Thyroid gland (tissue), 4 donors: ENCODE measurements around the gene UPK3B.
"Not testable (repeated sequence)": the region's sequence is repeated elsewhere in the genome, so short reads cannot be mapped to it uniquely, and the experiment has no call there.

Experiments used
- POLR2A ChIP-seq, 2 donors: fragments of 450-650 bp; IDR thresholded peaks; one replicate each; pipeline ENCODE4 v1.6.1; 2017; ENCODE audit warnings: antibody characterized with exemption in 2 of 2, mild to moderate bottlenecking in 2 of 2, moderate library complexity in 1 of 2
- TF ChIP-seq, protein P1 (sequence below), 6 experiments: fragments of 200-600 bp in 3 of 6; fragments of 450-650 bp in 3 of 6; sonication (generic) in 3 of 6; IDR thresholded peaks; one replicate each; pipeline ENCODE4 v1.5.1; 2016 to 2019; ENCODE audit warnings: antibody characterized with exemption in 6 of 6, mild to moderate bottlenecking in 2 of 6, inconsistent platforms in 1 of 6, moderate library complexity in 1 of 6

DNA sequence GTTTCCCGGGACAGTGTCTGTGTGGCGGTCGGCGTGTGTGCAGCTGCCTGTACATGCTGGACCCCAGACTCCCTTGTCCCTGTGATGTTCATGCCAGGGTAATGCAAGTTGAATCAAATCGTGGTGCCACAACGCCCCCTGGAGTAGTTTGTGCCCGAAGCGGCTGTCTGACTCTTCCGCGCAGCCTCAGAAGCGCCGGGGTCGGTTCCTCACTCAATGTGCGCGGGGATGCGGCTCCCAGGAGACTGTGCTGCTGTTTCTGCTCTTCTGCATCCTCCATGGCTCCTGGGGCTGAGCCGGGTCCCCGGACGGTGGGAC, 10.5 kb upstream of the UPK3B start:
- TF ChIP-seq, protein P1, sequence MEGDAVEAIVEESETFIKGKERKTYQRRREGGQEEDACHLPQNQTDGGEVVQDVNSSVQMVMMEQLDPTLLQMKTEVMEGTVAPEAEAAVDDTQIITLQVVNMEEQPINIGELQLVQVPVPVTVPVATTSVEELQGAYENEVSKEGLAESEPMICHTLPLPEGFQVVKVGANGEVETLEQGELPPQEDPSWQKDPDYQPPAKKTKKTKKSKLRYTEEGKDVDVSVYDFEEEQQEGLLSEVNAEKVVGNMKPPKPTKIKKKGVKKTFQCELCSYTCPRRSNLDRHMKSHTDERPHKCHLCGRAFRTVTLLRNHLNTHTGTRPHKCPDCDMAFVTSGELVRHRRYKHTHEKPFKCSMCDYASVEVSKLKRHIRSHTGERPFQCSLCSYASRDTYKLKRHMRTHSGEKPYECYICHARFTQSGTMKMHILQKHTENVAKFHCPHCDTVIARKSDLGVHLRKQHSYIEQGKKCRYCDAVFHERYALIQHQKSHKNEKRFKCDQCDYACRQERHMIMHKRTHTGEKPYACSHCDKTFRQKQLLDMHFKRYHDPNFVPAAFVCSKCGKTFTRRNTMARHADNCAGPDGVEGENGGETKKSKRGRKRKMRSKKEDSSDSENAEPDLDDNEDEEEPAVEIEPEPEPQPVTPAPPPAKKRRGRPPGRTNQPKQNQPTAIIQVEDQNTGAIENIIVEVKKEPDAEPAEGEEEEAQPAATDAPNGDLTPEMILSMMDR (IDR thresholded peaks at IDR 0.05), result not testable (repeated sequence)
- TF ChIP-seq POLR2A (IDR thresholded peaks at IDR 0.05), result not testable (repeated sequence)
